T-helper 9 cell (primary cell): ENCODE measurements around the gene DBET.
"Not testable (repeated sequence)": the region's sequence is repeated elsewhere in the genome, so short reads cannot be mapped to it uniquely, and the experiment has no call there.

ENCODE experiments used
- DNase-seq: peaks from one replicate; pipeline ENCODE4 v3.0.0-alpha.2; 2020
- total RNA-seq, 2 donors: gene quantifications; one replicate each; lab custom pipeline; 2026; lab: John Stamatoyannopoulos, UW

The DBET gene
- 0 reads per million in 2 donors for total RNA-seq

GRCh38 chr4:190064342-190064741, at the start of gene DBET:
Gene DBET, plus strand, starts transcription at chr4:190064502.
- not testable (repeated sequence) for DNase-seq

- no peak for DNase-seq
These were observed 49.3 kb upstream of the DBET start for GRCh38 chr4:190014771-190015537.

GRCh38 chr4:190015538-190016368, 48.5 kb upstream of the DBET start:
- no peak for DNase-seq

GRCh38 chr4:190016369-190017289, 47.7 kb upstream of the DBET start:
- no peak for DNase-seq

- no peak for DNase-seq
These were observed 46.7 kb upstream of the DBET start for GRCh38 chr4:190017357-190018200.

- DNase-seq: no peak
These were observed 45.9 kb upstream of the DBET start for GRCh38 chr4:190018201-190018920.

- DNase-seq: no peak
These were observed 45.1 kb upstream of the DBET start for GRCh38 chr4:190019023-190019858.

GRCh38 chr4:190019859-190020463, 44.3 kb upstream of the DBET start:
- not testable (repeated sequence) for DNase-seq

GRCh38 chr4:190020790-190021717, 43.2 kb upstream of the DBET start:
- no peak for DNase-seq

- DNase-seq: not testable (repeated sequence)
These were observed 42.3 kb upstream of the DBET start for GRCh38 chr4:190021973-190022372.

GRCh38 chr4:190022614-190023281, 41.6 kb upstream of the DBET start:
- not testable (repeated sequence) for DNase-seq

- DNase-seq: not testable (repeated sequence)
These were observed 37.1 kb upstream of the DBET start, which contains the start of gene FRG2 for GRCh38 chr4:190027156-190027555. Gene FRG2, minus strand, starts transcription at chr4:190027256. Its CDS starts 52 bp downstream, at chr4:190027204.

GRCh38 chr4:190031264-190031663, 33.0 kb upstream of the DBET start:
- DNase-seq: not testable (repeated sequence)

- DNase-seq: not testable (repeated sequence)
These were observed 26.5 kb upstream of the DBET start for GRCh38 chr4:190037704-190038388.

- not testable (repeated sequence) for DNase-seq
These were observed 23.4 kb upstream of the DBET start for GRCh38 chr4:190040873-190041272.

- DNase-seq: not testable (repeated sequence)
These were observed 16.7 kb upstream of the DBET start for GRCh38 chr4:190047627-190048026.
